Activated CD8-positive, alpha-beta memory T cell treated with anti-CD3 and anti-CD28 coated beads for 48 hours (primary cell): Measurements from ENCODE around the gene UBC.

Source experiments
- DNase-seq, 3 experiments: peaks; one replicate each; pipeline ENCODE4 v3.0.0-alpha.2; 2020; ENCODE audit warnings: low read depth in 2 of 3, low spot score in 2 of 3

The UBC gene

GRCh38 chr12:124914392-124915238 lies at the start of gene UBC:
TSS of gene UBC (minus strand) at chr12:124914650. CDS start at chr12:124913771, 879 bp downstream.
- DNase-seq: peak; percentile 70 to 94 (median 93)

- DNase-seq: no peak
Measured at GRCh38 chr12:124963211-124963610, 48.8 kb upstream of the UBC start.

GRCh38 chr12:124961055-124961454 lies 46.6 kb upstream of the UBC start:
- no peak for DNase-seq

GRCh38 chr12:124956571-124956970 lies 42.1 kb upstream of the UBC start:
- no peak for DNase-seq

GRCh38 chr12:124954771-124955170 lies 40.3 kb upstream of the UBC start:
- no peak for DNase-seq

- DNase-seq: no peak
Measured at GRCh38 chr12:124953689-124954405, 39.4 kb upstream of the UBC start.

GRCh38 chr12:124952801-124953200 lies 38.4 kb upstream of the UBC start:
- DNase-seq: no peak

- DNase-seq: no peak
Measured at GRCh38 chr12:124952295-124952694, 37.8 kb upstream of the UBC start.

GRCh38 chr12:124949779-124950728 lies 35.6 kb upstream of the UBC start:
- no peak for DNase-seq

GRCh38 chr12:124949066-124949465 lies 34.6 kb upstream of the UBC start:
- DNase-seq: no peak

GRCh38 chr12:124947561-124948398 lies 33.3 kb upstream of the UBC start:
- no peak for DNase-seq

- DNase-seq: no peak
Measured at GRCh38 chr12:124947013-124947412, 32.6 kb upstream of the UBC start.

GRCh38 chr12:124946447-124946793 lies 32.0 kb upstream of the UBC start:
- DNase-seq: no peak

- DNase-seq: no peak
Measured at GRCh38 chr12:124941170-124941527, 26.7 kb upstream of the UBC start.

GRCh38 chr12:124940393-124941169 lies 26.1 kb upstream of the UBC start:
- DNase-seq: peak in 2 of 3 experiments; percentile 54 to 63

- DNase-seq: no peak
Measured at GRCh38 chr12:124940143-124940392, 25.6 kb upstream of the UBC start.

GRCh38 chr12:124939421-124940142 lies 25.1 kb upstream of the UBC start:
- DNase-seq: peak in 2 of 3 experiments; percentile 96 to 97

- DNase-seq: peak in 1 of 3 experiments; percentile 36
Measured at GRCh38 chr12:124939079-124939420, 24.6 kb upstream of the UBC start.

- no peak for DNase-seq
Measured at GRCh38 chr12:124938587-124938986, 24.1 kb upstream of the UBC start.
